Choroid plexus epithelial cell (primary cell): Measurements from ENCODE around the gene MUL1.

Experiments used
- DNase-seq: peaks from one replicate; pipeline ENCODE4 v3.0.0-alpha.2; 2010; ENCODE audit warnings: low read depth
- H3K4me3 ChIP-seq: 2 replicates; pipeline ENCODE4 v1.5.1; 2011; ENCODE audit warnings: low read depth, mild to moderate bottlenecking, control low read depth, low read length, moderate library complexity
- CTCF ChIP-seq: conservative IDR thresholded peaks from 2 replicates; pipeline ENCODE4 v1.5.1; 2011; ENCODE audit warnings: low read depth, mild to moderate bottlenecking, control low read depth, inconsistent platforms, low read length, moderate library complexity

The MUL1 gene, protein sequence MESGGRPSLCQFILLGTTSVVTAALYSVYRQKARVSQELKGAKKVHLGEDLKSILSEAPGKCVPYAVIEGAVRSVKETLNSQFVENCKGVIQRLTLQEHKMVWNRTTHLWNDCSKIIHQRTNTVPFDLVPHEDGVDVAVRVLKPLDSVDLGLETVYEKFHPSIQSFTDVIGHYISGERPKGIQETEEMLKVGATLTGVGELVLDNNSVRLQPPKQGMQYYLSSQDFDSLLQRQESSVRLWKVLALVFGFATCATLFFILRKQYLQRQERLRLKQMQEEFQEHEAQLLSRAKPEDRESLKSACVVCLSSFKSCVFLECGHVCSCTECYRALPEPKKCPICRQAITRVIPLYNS

DNA sequence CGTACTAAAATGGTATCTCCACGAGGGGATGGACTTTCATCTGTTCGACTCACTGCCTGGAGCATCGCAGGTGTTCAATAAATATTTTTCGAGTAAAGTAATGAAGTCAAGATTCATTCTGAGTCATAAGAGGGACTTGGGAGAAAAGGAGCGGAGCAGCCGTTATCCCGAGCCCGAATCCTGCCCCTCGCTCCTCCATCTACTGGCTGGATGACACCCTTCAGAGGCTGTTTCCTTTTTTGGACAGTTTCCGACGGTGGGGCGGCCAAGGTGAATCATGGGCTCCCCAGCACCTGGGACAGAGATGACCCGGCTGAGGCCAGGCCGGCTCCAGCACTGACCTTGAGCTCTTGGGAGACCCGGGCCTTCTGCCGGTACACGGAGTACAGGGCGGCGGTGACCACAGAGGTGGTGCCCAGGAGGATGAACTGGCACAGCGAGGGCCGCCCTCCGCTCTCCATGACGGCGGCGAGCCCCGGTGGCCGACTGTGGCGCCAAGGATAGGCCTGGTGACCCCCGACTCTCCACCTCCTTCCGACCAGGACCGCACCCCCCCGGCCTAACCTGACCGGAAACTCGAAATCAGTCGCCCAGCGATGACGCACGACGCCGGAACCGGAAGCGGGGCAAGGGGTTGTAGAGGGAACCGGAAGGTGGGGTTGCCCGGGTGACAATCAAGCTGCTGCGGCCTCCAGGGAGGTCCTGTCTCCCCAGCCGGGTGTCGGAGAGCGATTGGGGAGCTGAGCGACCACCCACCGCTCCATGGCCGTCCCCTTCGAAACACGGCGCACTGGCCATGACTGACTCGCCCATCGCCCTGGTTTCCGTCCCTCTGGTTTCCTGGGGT, at the start of gene MUL1:
Gene MUL1, minus strand, starts transcription at position 588 of the 847 bp plus-strand sequence. Its CDS starts 127 bp downstream, at position 461.
- peak; percentile 1 for TF ChIP-seq CTCF
- peak within 1 kb of the TSS; percentile 98 for H3K4me3 ChIP-seq
- DNase-seq: peak; percentile 91

DNA sequence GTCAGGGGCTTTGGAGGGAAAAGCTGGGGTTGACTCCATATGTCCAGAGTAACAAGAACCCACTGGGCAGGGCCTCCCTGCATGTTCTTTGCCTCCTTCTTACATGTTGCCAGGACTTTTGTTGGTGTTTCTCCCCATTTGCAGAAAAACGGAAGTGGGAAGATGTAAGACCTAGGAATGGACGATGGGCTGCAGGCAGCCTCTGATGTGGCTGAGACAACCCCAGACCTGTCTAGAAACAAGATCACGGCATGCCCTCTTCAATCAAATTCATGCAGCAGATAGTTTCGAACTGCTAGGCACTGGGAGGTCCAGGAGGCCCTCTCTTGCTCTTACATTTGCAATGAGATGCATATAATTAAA, 47.8 kb upstream of the MUL1 start:
- no peak for DNase-seq
- no peak overlapping the region for H3K4me3 ChIP-seq
- no peak for TF ChIP-seq CTCF

DNA sequence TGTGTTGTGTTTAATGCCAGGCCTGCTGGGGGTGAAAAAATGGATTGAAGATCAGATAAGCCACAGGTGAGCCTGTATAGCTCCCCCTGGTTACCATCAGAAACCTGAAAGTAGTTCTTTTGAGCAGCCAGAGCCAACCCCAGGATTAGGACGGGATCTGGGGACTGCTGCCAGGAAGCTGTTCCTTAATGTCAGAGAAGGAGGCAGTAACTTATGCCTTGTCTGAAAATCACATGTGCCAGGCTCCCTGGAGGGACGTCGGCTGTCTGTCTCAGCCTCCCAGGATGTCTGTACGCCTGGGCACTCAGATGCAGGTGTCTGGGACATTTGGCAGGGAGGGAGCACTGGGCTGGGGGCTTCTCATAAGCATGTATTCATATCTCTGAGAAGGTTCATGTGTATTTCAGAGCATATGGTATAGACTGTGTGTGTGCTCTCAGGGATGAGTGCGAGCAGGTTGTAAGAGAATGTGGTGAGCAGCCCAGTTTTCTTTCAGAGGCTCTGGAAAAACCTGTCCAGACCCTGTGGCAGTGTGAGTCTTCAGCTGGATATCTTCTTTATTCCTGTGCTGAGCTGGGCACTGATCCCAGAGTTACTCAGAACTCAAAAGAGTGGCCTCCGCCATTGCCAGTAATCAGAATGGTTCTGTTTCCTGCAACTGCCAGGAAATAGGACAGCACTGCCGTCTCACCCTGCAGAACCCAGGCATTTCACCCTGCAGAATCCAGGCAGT, 47.2 kb upstream of the MUL1 start:
- TF ChIP-seq CTCF: no peak
- no peak for DNase-seq
- H3K4me3 ChIP-seq: no peak overlapping the region

- peak; percentile 38 for DNase-seq
- no peak for TF ChIP-seq CTCF
- peak overlapping the region; percentile 36 for H3K4me3 ChIP-seq
These were observed 44.9 kb upstream of the MUL1 start for GRCh38 chr1:20552728-20553445.

GRCh38 chr1:20551945-20552727, 44.2 kb upstream of the MUL1 start, which contains the start of gene FAM43B:
TSS of gene FAM43B (plus strand) at chr1:20552573. CDS start at chr1:20552974, 401 bp downstream.
- H3K4me3 ChIP-seq: peak within 1 kb of the TSS; percentile 36
- no peak for TF ChIP-seq CTCF
- DNase-seq: peak; percentile 39

GRCh38 chr1:20551161-20551560, 43.2 kb upstream of the MUL1 start:
- no peak for TF ChIP-seq CTCF
- DNase-seq: no peak
- H3K4me3 ChIP-seq: no peak overlapping the region
